T-helper 22 cell (primary cell): ENCODE results near the gene ARVCF.

Experiments
- DNase-seq: peaks from one replicate; pipeline ENCODE4 v3.0.0-alpha.2; 2020; ENCODE audit warnings: low read depth

Gene ARVCF

DNA sequence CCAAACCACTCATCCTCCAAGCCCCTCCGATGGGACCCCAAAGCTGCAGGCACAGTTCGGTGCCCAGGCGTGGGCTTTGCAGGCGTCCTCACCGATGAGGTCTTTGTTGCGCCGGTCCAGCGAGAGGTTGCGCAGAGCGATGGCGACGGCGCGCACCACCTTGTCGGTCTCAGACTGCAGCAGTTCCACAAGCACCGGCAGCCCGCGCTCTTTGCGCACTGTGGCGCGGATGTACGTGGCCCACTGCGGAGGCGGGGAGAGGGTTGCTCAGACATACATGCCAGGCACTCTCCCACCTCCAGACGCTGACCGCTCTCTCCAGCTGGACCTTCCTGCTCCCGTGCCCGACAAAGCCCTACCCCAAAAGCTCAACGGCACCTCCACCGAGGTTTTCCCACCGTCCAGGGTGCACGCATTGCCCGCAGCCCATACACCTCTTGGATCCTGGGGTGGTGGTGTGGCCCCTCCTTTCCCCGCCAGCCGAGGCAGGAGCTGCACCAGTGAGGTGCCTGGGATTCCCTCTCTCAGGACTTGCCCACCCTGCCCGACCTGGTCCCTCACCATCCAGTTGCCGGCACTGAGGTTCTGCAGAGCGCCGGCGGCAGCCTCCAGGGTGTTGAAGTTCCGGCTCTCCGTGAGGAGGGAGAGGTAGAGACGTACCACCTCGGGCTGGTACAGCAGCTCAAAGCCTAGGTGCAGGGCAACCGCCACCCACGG is 42.9 kb downstream of the ARVCF start:
- DNase-seq: no peak

- no peak for DNase-seq
Measured at GRCh38 chr22:19972652-19973550, 43.7 kb downstream of the ARVCF start.

- DNase-seq: no peak
Measured at GRCh38 chr22:19972251-19972650, 44.4 kb downstream of the ARVCF start.

GRCh38 chr22:19971276-19972124 is 45.1 kb downstream of the ARVCF start:
- no peak for DNase-seq

- DNase-seq: peak; percentile 36
Measured at GRCh38 chr22:19970479-19971275, 45.9 kb downstream of the ARVCF start.

DNA sequence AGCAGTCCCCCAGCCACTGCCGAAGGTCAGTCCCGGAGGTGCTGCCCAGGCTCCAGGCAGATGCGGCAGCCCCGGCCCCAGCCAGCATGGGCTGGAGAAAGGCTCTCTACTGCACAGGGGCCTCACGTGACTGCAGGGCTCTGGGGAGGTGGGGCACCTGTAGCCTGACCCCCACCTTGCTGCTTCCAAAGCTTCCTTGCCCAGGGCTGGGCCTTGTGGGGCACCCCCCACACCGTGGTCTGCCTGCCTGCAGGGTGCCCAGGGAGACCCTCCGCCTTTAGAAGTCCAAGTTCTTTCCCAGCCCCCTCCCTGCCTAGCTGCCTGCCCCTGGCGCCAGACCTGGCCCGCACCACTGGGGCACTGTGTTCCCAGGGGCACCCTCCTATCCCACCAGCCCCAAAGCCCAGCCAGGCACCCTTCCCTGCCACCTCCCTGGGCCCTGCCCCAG is 46.6 kb downstream of the ARVCF start:
- no peak for DNase-seq

GRCh38 chr22:19969141-19969928 is 47.3 kb downstream of the ARVCF start:
- no peak for DNase-seq

- DNase-seq: no peak
Measured at GRCh38 chr22:19968450-19968891, 48.2 kb downstream of the ARVCF start.

DNA sequence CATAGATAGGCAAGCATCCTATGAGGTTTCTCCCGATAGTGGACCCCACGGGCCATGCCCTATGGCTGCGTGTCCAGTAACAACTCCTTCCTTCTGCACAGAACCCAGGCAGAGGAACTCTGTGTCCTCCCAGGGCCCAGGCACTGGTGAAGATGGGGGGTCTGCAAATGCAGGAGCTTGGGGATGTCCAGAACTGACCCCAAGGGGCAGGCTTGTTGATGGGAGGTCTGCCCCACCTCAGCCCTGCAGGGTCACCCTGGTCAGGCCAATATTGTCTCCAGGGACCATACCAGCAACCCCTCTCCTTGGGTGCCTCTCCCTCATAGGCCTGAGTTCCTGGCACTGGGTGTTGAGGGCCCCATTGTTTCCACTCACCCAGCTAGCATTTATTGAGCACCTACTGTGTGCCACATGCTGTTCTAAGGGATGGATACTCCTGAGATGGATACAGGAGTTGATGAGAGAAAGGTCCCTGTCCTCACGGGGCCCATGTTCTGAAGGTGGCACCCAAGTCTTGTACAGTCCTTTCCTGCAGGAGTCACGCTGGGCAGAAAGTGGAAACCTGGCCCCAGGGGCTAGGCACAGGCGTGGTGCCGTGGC is 48.7 kb downstream of the ARVCF start:
- no peak for DNase-seq

DNA sequence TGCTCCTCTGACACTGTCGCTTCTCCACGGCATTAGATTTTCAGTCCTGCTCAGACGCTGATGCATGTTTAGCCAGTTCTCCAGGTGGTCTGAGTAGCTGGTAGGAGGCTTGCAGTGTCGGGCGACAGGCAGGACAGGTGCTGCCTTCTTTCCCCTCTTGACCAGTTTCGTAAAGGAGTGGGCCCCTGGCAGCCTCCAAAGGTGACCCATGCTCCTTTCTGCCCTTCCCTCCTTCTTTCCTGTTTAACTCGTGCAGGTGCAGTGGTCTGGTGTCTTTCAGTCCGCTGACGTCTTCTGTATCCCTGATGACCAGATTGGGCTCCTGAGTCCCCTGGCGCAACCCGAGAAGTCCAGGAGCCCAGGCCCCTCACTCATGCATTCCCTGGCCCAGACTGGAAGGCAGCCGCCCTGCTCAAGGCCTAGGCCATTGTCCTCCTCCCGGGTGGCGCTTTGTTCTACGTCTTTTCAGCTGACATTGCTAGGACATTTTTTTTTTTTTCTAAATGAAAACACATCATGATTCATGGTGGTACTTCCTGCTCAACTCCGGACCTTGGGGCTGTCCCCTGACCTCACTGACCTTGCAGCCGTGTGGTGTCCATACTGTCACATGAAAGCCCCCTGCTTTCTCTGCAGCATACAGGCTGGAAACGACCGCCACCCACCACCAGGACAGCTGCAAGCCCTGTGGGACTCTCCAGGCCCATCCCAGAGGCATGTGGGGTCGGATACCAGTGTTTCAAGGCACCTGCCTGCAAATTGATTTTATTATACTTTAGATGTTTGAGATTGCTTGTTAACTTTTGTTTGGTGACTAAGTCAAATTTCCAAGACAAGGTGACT is 49.5 kb downstream of the ARVCF start:
- no peak for DNase-seq

- DNase-seq: no peak
Measured at GRCh38 chr22:19965771-19966709, 50.6 kb downstream of the ARVCF start.

DNA sequence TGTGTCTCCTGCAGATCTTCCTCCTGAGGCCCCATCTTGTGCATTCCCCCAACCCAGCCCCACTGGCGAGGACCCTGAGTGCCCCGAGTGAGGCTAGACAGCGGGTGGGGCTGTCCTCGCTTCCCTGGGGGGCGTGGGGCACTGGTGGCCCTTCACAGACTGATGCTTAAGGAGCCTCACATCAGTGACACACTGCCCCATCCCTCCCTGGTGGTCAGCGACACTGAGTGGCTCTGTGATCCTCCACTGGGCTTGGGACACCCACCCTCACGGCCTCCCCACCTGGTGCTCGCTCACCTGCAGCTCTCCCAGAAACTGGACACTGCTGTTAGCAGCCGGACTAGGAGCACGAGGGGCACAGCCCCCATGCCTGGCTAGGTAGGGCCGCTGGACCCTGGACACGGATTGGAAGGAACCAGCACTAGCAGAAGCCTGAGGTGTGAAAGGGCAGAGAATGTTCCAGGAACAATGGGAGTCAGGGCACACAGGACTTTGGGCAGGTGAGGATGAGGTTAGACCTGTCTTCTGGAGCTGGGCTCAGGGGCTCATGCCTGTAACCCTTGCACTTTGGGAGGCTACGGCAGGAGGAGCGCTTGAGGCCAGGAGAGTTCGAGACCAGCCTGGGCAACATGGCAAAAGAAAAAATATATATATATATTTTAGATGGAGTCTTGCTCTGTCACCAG is 51.8 kb downstream of the ARVCF start:
- DNase-seq: no peak

DNA sequence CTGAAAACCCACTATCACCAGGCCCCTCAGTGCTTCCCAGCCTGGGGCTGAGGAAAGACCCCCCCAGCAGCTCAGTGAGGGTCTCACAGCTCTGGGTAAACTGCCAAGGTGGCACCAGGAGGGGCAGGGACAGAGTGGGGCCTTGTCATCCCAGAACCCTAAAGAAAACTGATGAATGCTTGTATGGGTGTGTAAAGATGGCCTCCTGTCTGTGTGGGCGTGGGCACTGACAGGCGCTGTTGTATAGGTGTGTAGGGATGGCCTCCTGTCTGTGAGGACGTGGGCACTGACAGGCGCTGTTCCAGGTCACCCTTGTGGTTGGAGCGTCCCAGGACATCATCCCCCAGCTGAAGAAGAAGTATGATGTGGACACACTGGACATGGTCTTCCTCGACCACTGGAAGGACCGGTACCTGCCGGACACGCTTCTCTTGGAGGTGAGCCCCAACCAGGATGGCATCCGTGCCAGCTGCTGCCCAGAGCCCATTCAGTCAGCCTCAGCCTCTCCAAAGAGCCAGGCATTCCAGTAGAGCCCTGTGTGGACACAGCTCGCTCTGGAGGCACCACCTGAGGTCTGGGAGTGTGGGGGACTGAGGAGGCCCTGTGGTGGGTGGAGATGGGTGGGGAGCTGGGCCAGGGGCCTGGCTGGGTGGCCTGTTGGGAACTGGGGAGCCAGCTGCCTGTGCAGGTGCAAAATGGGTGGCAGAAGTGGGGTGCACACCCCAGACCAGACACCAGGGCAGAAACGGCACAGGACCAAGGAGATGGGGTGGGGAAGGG is 52.6 kb downstream of the ARVCF start:
- DNase-seq: no peak

DNA sequence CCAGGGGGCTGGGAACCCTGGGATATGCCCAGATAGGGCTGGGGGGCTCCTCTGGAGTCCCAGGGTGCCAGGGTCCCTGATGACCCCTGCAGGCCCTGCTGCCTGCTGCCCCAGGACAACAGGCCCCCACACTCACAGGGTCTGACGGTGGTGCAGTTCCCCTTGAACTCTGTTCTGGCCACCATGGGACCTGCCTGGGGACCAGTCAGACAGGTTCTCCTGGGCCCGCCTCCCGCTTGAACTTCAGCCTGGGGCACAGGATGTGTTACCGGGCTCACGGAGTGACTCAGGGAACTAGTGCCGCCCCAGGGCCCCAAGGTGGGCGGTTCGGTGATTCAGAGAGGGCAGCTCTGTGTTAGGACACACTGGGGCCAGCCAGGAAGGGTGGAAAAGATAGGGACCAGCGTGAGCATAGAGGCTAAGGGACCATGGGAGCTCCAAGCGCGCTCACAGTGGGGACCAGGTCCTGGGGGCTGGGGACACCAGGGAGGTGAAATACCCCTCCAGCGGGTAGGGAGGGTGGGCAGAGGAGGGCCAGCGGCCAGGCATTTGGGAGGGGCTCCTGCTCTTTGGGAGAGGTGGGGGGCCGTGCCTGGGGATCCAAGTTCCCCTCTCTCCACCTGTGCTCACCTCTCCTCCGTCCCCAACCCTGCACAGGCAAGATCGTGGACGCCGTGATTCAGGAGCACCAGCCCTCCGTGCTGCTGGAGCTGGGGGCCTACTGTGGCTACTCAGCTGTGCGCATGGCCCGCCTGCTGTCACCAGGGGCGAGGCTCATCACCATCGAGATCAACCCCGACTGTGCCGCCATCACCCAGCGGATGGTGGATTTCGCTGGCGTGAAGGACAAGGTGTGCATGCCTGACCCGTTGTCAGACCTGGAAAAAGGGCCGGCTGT is 53.5 kb downstream of the ARVCF start:
- DNase-seq: no peak

DNA sequence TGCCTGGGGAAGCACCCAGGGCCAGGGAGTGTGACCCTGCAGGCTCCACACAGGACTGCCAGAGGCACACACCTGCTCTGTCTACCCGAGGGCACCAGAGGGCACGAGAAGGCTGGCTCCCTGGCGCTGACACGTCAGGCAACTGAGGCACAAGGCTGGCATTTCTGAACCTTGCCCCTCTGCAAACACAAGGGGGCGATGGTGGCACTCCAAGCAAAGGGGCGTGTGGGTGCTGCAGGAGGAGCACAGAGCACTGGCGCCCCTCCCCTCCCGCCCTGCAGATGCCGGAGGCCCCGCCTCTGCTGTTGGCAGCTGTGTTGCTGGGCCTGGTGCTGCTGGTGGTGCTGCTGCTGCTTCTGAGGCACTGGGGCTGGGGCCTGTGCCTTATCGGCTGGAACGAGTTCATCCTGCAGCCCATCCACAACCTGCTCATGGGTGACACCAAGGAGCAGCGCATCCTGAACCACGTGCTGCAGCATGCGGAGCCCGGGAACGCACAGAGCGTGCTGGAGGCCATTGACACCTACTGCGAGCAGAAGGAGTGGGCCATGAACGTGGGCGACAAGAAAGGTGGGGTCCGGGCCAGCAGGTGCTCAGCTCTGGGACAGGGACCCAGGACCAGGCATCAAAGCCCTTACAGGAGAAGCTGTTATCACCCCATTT is 54.2 kb downstream of the ARVCF start:
- peak; percentile 25 for DNase-seq
